Gastroesophageal sphincter (tissue), 4 donors: ENCODE measurements around the gene PIK3R3. TPM values are rescaled to one million over a fixed set of nuclear protein-coding genes. Genes with fewer than 3 reads are reported as not detected.
A peak's percentile ranks its signal among the peaks of the same experiment; 100 is the strongest.

ENCODE experiments used
- ATAC-seq: fragments of 150-250 bp; one replicate; pipeline ENCODE4 v1.9.1; 2016; ENCODE audit warnings: mild to moderate bottlenecking, moderate library complexity
- H3K27ac ChIP-seq, 4 donors: fragments of 200-600 bp; sonication (generic) in 3 of 4; 1 replicate in 3 of 4; 2 replicates in 1 of 4; pipeline ENCODE4 v1.5.1; 2016 to 2019
- H3K27me3 ChIP-seq: fragments of 200-600 bp; sonication (generic); one replicate; pipeline ENCODE4 v1.5.1; 2019
- H3K36me3 ChIP-seq, 2 donors: fragments of 200-600 bp; sonication (generic); one replicate each; pipeline ENCODE4 v1.5.1; 2019; ENCODE audit warnings: control low read depth in 1 of 2
- H3K4me1 ChIP-seq, 3 donors: fragments of 200-600 bp; sonication (generic); 1 replicate in 2 of 3; 2 replicates in 1 of 3; pipeline ENCODE4 v1.5.1; 2016 to 2019; ENCODE audit warnings: control low read depth in 2 of 3
- H3K4me3 ChIP-seq, 2 donors: fragments of 200-600 bp; sonication (generic); one replicate each; pipeline ENCODE4 v1.5.1; 2019; ENCODE audit warnings: mild to moderate bottlenecking in 1 of 2, moderate library complexity in 1 of 2
- H3K9me3 ChIP-seq, 3 donors: fragments of 200-600 bp; sonication (generic); one replicate each; pipeline ENCODE4 v1.5.1; 2017 to 2019; ENCODE audit warnings: control low read depth in 2 of 3
- CTCF ChIP-seq, 4 experiments: fragments of 200-600 bp in 2 of 4; fragments of 450-650 bp in 2 of 4; sonication (generic) in 1 of 4; IDR thresholded peaks; one replicate each; pipeline ENCODE4 v1.5.1; 2017 to 2019; ENCODE audit warnings: antibody characterized with exemption in 4 of 4, mild to moderate bottlenecking in 2 of 4, moderate library complexity in 2 of 4
- EP300 ChIP-seq: sonication (generic); formaldehyde crosslinking; IDR thresholded peaks from one replicate; pipeline ENCODE4 v1.6.1; 2017; ENCODE audit warnings: antibody characterized with exemption, mild to moderate bottlenecking
- POLR2A ChIP-seq, 2 donors: fragments of 450-650 bp; IDR thresholded peaks; one replicate each; pipeline ENCODE4 v1.6.1; 2017; ENCODE audit warnings: antibody characterized with exemption in 2 of 2, mild to moderate bottlenecking in 2 of 2, moderate library complexity in 1 of 2
- POLR2AphosphoS5 ChIP-seq: sonication (generic); formaldehyde crosslinking; IDR thresholded peaks from one replicate; pipeline ENCODE4 v1.6.1; 2017; ENCODE audit warnings: antibody characterized with exemption
- WGBS, 2 donors: methylation state at CpG; one replicate each; pipeline ENCODE4 v1.1.5; 2018; ENCODE audit warnings: low coverage in 1 of 2; 5-methylcytosine and 5-hydroxymethylcytosine counted together
- small RNA-seq, 4 donors: library from RNA; depleted of rRNA; stranded (forward); fragments of <200 nt; gene quantifications; one replicate each; pipeline ENCODE3, GENCODE V24; 2016
- total RNA-seq, 4 donors: library from RNA; depleted of rRNA; stranded (reverse); fragments of >200 nt; gene quantifications; one replicate each; pipeline ENCODE4 v1.1.0, GENCODE V29; 2016

Gene PIK3R3
- total RNA-seq, 4 donors from 2014 or later, result 21.7 to 34.7 (median 28.2) TPM

GRCh38 chr1:45998020-45998617, 134.3 kb downstream of the PIK3R3 start:
- 29 to 33% methylated on average over 3 of the region's 3 CpGs for WGBS, 2 donors
- H3K4me1 ChIP-seq, result peaks cover 0 to 18% (median 4%) of the 10 kb centered on the region in 3 donors
- TF ChIP-seq POLR2A (IDR thresholded peaks at IDR 0.05), result no peak
- TF ChIP-seq POLR2AphosphoS5, result no peak
- TF ChIP-seq CTCF (IDR thresholded peaks at IDR 0.05), result no peak
- no peak for TF ChIP-seq EP300
- no peak overlapping the region for H3K4me3 ChIP-seq
- no peak for ATAC-seq
- no peaks in the 10 kb centered on the region for H3K27me3 ChIP-seq
- peak overlapping the region in 1 of 4 donors; percentile 21 for H3K27ac ChIP-seq
- H3K9me3 ChIP-seq, result no peaks in the 10 kb centered on the region
- peaks cover 0 to 18% of the 10 kb centered on the region in 2 donors for H3K36me3 ChIP-seq

GRCh38 chr1:45995298-45995697, 137.1 kb downstream of the PIK3R3 start:
- Histone ChIP-seq H3K4me3 (no peak overlapping the region), H3K36me3 (peaks cover 0 to 6% of the 10 kb centered on the region in 2 donors), H3K9me3 (no peaks in the 10 kb centered on the region), H3K4me1 (peaks cover 0 to 18% (median 4%) of the 10 kb centered on the region in 3 donors), H3K27me3 (no peaks in the 10 kb centered on the region), H3K27ac (no peak overlapping the region)
- no peak for TF ChIP-seq POLR2AphosphoS5
- TF ChIP-seq CTCF (IDR thresholded peaks at IDR 0.05), result no peak
- no peak for TF ChIP-seq POLR2A (IDR thresholded peaks at IDR 0.05)
- TF ChIP-seq EP300, result no peak
- no peak for ATAC-seq
- 69 to 100% methylated on average over 1 to 8 of the region's 8 CpGs for WGBS, 2 donors

GRCh38 chr1:45994423-45994822, 138.0 kb downstream of the PIK3R3 start:
- no peak overlapping the region for H3K4me3 ChIP-seq
- no peaks in the 10 kb centered on the region for H3K27me3 ChIP-seq
- no peak for TF ChIP-seq POLR2A (IDR thresholded peaks at IDR 0.05)
- no peak for TF ChIP-seq EP300
- TF ChIP-seq CTCF (IDR thresholded peaks at IDR 0.05), result no peak
- TF ChIP-seq POLR2AphosphoS5, result no peak
- no peaks in the 10 kb centered on the region for H3K9me3 ChIP-seq
- peaks cover 0 to 18% (median 4%) of the 10 kb centered on the region in 3 donors for H3K4me1 ChIP-seq
- H3K27ac ChIP-seq, result no peak overlapping the region
- 83 to 93% methylated on average over 1 to 5 of the region's 6 CpGs for WGBS, 2 donors
- peaks cover 0 to 5% of the 10 kb centered on the region in 2 donors for H3K36me3 ChIP-seq
- ATAC-seq, result no peak

Small RNAs within 50 kb of the gene (small RNA-seq; reads per million reads assigned to genes)
- gene AL358075.3, result 0 reads per million in 4 donors
- 0 reads per million in 4 donors for gene AL672043.1

Other genes with a start within 250 kb of the PIK3R3 start
- 10 to 100 TPM in 1 of 4 donors, 1 to 10 TPM in 3; 1.0 to 11.0 (median 1.7) TPM for gene TSPAN1, start 42.5 kb upstream of the PIK3R3 start, total RNA-seq
- gene P3R3URF, start 43.9 kb upstream of the PIK3R3 start, total RNA-seq, result not detected
- 10 to 100 TPM; 31.0 to 50.4 (median 38.2) TPM for gene POMGNT1, start 65.8 kb upstream of the PIK3R3 start, total RNA-seq
- gene LURAP1, start 70.7 kb upstream of the PIK3R3 start, total RNA-seq, result 10 to 100 TPM in 2 of 4 donors, 1 to 10 TPM in 2; 6.7 to 16.2 (median 9.9) TPM
- 1 to 10 TPM in 1 of 4 donors, not detected in 3; 9.2 TPM for gene RAD54L, start 115.1 kb upstream of the PIK3R3 start, total RNA-seq
- gene LRRC41, start 171.0 kb upstream of the PIK3R3 start, total RNA-seq, result 10 to 100 TPM; 55.6 to 77.9 (median 66.7) TPM
- 100 to 1,000 TPM; 202 to 421 (median 359) TPM for gene UQCRH, start 171.1 kb upstream of the PIK3R3 start, total RNA-seq
- gene NSUN4, start 208.2 kb upstream of the PIK3R3 start, total RNA-seq, result 10 to 100 TPM; 11.4 to 24.5 (median 18.4) TPM